HG03442 (cell line): ENCODE measurements around the gene KRT78.
A peak's percentile ranks its signal among the peaks of the same experiment; 100 is the strongest.
"Not testable (repeated sequence)": the region's sequence is repeated elsewhere in the genome, so short reads cannot be mapped to it uniquely, and the experiment has no call there.

Experiments used
- ATAC-seq: cut with Tn5 transposase; IDR thresholded peaks from one replicate; pipeline ENCODE4 v1.9.1; 2021; ENCODE audit warnings: mild to moderate bottlenecking, moderate library complexity; ENCODE audit not compliant: unreplicated experiment

Gene KRT78

DNA sequence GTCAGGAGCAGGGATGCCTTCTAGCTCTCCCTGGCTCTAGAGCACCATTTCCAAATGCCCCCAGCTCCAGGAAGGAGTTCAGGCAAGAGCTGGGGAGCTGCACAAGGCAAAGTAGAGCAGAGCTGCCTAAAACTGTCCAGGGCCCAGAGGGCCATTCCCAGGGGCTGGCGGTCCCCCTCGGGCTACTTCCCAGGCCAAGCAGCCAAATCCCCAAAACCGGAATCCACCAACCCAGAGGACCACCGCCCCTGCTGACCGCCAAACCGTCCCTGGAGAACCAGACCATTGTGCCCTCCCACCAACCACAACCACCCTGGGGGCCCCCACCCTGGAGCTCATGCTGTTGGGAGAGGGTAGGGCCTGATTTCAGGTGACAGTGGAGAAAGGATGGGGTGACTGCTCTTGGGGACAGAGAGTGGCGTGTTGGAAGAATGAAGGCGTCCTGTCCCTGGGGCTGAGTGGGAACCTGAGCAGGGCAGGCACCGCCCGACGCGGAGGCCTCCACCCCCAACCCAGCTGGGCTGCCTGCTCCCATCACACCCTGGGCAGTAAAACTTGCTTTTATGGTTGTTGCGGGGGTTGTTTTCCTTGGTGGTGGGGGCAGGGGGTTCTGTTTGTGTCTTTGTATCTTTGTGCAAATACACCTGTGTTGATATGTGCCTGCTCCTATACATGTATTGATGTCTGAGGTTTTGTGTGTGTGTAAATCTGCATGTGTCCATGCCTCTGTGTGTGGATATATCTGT lies 24.0 kb upstream of the KRT78 start:
- ATAC-seq, result no peak

DNA sequence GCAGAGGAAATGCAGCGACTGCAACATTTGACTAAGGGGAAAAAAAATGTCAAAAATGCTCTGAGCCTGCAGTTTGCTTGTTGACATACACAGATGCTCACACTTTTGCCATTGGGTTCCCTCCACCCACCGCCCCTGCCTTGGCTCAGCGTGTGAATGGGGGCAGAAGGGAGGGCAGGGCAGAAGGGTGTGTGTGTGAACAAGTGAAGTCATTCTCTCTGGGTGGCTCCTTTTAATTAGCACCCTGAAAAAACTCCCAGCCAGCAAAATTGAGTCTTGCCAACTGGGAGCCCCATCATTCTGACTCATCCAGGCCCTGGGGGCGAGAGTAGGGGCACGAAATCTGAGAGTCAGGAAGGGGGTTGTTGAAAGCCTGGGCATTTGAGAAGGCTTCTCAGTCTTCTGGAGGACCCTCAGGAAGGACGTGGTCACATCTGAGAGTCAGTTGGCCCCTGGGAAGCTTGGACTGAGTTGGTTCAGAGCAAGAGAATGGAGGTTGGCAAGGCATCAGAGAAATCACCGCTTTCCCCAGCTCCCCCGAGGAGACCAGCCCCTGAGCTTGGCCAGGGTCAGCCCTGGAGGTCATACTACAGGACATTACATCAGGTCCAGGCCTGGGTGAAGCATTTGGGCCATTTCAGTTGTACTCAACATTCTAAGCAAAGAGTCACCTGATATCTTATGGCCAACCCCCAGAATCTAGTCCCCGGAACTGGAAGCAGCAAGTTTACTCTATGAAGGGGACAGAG lies 22.7 kb upstream of the KRT78 start:
- ATAC-seq, result no peak

DNA sequence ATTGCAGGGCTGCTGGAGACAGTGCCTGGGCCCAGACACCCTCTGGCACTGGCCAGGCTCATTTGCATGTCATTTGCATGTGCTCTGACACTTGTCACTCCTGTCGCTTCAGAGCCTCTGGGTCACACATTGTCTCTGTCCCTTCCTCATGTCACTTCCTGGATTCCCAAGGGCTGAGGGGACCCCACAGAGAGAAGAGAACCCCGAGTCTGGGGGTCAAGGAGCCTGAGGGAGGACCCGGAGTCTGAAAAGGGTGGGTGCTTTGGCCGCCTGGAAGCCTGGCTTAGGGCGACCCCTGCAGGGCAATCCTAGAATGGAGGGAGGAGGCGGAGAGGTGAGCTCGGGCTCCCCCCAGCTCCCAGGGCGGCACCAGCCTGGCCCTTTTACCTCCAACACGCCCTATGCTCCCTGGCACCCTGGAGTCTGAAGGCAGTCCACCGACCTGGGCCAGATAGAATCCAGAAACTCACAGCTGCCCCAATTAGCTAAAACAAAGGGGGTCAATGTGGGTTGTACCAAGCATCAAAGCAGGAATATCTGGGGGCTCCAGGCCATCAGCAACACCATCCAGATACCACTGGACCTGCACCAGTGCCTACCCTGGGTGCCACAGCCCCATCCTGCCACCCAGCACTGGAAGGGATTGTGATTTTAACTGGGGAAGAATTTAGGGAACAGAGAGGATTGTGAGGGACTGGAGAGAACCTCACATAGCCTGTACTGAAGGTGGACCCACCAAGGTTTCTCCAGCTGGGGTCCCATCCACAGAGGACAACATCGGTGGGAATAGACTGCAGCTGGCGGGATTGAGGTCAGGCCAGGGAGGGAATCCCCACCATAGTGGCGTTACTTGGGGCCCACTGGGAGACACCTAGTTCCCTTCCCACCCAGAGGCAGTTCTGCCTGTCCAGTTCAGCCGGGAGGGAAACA lies 21.8 kb upstream of the KRT78 start:
- peak; percentile 49 for ATAC-seq

DNA sequence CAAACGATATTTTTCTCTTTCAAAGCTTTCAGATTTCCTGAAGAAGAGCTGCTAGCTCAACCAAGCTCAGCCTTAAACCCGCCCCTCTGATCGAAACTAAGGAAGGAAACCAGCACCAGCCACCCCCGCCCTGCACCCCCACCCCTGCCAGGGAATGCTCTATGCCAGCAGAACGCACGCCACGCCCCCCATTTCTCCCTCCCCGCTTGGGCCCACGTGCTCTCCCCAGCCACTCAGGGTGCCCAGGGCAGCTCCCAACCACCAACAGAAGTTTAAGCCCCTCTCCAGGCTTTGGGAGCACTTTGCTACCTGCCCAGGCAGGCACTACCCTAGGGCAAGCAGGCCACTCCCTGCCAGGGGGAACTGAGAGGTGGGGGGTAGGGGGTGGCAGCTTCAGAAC lies 18.8 kb upstream of the KRT78 start:
- ATAC-seq, result no peak

DNA sequence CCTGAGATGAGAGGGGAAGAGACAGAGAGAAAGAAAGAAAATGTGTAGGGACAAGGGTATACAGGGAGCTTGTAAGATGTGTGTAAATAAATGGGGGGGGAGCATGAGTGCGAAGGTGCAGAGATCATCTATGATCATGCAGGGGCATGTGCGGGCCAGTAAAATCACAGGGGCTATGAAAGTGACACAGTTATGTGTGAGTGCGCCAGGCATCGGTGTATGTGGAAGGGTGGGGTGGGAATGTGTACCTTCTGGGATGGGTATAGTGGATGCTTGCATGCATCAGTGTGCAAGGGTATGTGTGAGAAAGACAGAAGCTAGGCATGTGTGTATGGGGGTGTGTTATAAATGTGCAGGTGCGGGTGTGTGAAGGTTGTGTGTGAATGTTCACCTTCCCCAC lies 18.4 kb upstream of the KRT78 start:
- no peak for ATAC-seq

DNA sequence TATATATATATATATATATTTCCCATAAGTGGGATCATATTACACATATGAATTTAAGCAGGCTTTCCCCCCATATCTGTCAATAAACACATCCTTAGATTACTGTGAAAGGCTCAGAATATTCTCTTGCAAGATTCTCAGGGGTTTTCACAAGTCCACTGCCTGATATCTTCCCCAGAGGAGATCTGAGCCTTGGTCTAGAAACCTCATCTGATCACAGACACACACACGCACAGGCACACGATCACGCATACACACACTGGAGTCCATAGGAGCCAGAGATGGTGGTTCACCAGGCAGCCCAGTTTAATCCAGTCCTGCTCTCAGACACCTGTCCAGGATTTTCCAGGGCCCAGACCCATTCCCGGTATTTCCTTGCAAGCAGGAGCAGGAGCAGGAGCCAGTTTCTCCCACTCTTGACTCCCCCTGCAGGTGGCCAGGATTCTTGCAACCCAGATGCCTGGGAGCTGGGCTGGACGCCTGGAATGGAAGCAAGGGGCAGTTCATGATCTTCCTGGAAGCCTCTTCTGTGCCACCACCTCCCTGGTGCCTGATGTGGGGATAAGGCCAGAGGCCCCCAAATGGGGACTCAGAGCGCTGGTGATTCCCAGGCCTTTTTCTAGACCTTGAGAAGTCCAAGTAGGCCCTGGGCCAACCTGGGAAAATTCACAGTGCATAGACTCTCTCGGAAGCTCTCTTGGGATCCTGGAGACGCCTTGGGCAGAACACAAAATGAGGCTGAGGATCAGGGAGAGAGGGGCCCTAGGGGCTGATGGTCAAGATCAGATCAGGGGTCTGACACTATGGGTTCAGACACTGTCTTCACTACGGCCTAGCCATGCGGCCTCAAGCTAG lies 16.5 kb upstream of the KRT78 start:
- ATAC-seq, result no peak

DNA sequence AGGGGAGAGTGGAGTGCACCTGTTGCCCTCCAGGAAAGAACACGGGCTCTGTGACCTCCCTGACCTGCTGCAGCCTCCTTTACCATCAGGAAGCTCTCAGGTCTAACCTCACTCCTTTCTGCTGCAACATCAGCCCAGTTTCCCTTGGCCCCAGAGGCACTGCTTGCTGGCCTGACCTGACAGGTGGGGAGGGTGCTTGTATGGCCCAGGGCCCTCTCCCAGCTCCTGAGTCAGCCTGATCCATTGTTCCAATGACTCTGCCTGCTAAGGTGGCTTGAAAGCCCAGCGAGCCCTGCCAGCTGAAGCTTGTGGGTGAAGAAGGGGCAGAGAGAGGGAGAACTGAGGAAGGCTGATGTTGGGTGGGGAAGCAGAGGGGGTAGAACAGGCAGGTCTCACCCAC lies 13.2 kb upstream of the KRT78 start:
- no peak for ATAC-seq

DNA sequence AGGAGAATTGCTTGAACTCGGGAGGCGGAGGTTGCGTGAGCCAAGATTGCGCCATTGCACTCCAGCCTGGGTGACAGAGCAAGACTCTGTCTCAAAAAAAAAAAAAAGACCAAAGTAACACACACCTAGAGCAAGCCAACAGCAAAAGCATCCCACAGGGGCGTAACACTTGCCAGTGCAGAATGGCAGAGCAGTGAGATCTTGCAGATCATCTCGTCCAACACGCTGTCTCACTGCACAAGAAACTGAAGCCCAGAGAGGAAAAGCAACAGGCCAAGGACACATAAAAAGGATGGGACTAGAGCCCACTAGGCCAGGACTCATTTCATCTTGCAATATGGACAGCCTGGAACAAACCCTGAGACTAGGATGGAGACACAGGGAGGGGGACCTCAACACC lies 12.7 kb upstream of the KRT78 start:
- no peak for ATAC-seq

DNA sequence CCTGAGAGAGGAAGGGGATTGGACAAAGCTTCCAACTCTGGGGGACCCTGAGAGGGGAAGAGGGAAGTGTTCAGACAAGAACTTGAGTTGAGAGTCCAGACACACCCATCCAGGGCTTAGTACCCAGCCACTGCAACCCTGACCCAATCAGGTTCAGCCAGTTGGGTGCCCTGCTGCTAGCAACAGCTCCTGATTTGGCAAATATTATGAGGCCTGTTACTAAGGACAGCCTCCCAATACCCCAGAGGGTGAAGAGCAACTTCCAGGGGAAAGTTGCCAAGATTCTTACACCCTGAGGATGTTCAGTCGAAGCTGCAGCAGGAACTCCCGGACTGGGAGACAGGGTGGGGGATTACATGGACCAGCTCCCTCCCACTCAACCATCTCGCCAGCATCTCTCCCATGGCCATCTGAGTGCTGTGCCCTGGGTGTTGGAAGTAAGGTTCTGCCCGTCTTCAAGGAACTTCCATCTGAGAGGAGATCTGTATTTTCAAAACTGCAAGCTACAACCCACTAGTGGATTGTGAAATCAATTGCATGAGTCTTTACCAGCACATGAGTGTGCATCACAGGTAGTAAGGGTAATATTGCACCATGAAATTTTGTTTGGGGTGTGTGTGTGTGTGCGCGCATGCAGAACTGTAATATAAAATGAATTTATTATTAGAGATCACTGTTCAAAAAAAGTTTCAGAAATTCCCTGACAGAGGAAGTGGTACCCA lies 11.5 kb upstream of the KRT78 start:
- no peak for ATAC-seq

DNA sequence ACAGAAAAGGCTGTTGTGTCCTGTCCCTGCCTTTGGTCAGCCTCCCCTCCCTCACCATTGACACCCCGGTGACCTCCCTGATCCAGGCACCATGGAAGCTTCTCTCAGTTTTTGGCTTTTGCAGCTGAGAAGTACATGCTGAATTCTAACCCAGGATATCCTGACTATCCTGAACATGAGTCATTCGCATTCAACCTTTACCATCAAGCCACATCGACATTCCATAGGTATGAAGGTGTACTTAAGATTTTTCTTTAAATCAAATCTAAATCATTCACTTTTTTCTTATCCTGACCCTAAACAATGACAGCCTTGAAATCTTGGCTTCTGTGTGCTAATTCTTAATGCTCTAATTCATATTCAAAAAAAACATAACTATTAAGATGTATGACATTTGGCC lies 8.7 kb upstream of the KRT78 start:
- ATAC-seq, result no peak

DNA sequence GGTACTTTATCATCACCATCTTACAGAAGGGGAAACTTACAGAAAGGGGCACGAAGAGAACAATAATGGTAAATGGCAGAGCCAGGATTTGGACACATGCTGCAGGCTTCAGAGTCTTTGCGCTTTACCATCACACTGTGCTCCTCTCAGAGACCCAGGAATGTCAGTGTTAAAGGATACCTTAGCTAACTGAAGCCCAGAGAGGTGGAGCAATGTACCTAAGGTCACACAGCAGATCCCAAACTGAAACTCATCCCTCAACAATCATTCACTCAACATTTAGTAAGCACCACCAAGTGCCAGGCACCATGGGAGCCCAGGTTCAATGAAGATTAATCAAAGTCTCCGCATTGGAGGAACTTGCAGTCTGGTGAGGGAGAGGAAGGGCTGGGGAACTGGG lies 8.0 kb upstream of the KRT78 start:
- no peak for ATAC-seq

DNA sequence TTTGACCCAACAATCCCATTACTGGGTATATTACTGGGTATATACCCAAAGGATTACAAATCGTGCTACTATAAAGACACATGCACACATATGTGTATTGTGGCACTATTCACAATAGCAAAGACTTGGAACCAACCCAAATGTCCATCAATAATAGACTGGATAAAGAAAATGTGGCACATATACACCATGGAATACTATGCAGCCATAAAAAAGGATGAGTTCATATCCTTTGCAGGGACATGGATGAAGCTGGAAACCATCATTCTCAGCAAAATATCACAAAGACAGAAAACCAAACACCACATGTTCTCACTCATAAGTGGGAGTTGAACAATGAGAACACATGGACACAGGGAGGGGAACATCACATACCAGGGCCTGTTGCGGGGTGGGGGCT lies 7.3 kb upstream of the KRT78 start:
- ATAC-seq, result not testable (repeated sequence)

DNA sequence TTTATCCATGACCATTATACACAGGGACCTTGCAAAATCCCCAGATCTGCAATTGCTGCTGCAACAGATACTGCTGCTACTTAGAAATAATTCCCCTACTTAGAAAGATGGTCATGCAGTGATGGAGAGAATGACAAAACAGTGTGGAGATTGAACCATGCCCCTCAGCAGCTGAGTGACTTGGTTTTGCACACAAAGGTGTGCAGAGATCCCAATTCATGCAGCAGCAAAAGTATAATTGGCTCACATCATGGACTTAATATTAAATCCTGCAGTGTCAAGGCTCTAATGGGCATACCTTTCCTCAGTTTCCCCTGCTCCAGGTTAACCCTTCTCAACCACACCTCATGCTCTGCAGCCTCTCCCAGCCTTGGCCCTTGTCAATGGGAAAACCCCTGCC lies 3.0 kb upstream of the KRT78 start:
- ATAC-seq, result no peak

DNA sequence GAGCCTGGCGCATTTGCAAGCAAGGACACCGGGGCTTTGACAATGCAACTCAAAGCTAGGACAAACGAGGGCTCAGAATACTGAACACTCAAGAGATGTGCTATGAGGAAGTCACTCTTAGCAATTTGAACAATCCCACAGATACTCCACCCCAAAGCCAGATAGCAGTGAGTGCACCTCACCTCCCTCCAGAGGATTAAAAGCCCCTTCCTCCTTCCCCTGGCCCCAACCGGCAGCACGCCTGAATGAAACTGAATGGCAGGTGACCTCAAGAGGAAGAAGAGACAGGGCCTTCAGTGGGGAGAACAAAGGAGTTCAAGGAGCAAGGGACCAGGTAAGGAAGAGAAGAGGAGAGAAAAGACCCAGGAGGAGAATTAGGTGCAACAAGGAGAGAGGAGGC lies 1.9 kb upstream of the KRT78 start:
- no peak for ATAC-seq

DNA sequence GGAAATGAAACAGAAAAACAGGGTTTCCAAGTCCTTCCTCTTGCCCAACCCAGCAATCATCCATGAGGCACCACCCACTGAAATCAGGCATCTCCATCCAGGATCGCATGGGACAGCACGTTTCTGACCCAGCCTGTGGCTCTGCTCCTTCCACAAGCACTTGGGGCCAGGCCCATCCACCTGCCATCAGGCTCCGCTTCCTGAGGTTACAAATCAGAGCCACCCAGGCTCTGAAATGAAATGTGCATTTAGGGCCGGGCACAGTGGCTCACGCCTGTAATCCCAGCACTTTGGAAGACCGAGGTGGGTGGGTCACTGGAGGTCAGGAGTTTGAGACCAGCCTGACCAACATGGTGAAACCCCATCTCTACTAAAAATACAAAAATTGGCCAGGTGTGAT lies 717 bp upstream of the KRT78 start:
- no peak for ATAC-seq

DNA sequence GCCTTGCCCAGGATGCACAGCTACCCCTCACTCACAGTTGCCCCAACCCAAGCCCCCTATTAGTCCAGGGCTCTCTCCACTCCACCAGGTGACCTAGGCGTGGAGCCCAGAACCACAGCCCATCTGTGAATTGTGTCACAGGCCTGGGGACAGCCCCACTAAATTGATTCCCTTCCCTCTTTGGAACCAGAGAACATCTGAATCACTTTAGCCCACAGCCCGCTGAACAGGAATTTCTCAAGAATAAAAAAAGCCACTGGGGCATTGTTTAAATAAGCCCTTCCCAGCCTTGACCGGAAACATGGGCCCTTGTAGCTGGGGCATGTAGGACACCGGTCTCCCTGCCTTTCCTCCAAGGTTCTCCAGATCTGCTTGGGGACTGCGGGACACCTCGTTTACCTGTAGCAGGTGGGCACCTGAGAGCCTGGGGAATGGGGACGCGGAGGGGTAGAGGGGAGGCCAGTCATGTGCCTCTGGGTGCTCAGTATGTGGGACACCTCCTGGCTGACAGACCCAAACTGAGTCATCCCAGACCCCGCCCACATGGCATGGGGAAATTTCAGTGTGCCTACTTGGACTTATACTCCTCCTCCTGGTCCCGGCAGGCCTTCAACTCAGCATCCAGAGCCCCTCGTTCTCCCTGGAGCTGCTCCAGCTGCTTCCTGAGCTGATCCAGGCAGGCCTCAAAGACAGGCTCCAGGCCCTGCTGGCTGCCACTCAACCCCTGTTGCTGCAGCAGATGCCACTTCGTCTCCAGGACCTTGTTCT lies 1.3 kb downstream of the KRT78 start:
- ATAC-seq, result no peak

DNA sequence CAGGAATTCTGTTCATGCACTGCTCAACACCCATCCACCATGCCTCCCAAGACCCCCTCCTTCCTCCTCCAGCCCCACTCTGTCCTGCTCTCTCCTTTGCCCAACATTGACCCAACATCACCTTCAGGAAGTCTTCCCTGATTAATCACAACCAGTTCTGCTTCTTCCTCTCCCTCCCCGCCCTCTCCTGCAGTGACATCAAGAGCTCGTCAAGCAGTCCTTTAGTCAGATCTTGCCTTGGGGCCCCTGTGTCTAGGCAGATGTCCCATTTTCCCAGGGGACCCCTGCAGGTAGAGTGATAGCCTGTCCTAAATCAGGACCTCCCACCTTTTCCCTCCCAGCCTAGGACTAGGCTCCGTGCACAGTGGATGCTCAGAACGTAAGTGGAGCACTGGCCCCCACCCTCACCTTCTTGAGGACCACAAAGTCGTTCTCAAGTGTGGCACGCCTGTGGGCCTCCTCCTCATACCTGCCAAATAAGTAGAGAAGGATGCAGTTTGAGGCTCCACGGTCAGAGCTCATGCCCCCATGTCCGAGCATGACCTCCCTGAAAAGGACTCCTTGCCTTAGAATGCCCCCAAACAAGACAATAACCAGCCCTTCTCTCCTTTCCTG lies 2.3 kb downstream of the KRT78 start:
- ATAC-seq, result no peak

DNA sequence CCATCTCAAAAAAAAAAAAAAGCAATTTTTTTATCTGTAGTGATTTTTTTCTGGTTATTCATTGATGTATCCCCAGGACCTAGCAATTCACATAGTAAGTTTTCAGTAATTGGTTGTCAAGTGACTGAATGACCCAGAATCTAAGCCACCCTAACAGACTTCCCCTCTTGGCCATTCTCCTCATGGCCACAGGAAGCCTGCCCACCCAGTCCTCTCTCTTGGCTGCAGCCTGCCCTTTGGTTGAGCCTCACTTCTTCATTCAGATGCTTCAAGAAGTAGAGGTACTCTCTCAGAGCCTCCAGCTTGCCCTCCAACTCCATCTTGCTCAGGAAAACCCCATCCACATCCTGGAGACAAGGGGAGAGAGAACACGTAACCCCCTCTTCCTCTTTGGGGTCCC lies 2.8 kb downstream of the KRT78 start:
- no peak for ATAC-seq

DNA sequence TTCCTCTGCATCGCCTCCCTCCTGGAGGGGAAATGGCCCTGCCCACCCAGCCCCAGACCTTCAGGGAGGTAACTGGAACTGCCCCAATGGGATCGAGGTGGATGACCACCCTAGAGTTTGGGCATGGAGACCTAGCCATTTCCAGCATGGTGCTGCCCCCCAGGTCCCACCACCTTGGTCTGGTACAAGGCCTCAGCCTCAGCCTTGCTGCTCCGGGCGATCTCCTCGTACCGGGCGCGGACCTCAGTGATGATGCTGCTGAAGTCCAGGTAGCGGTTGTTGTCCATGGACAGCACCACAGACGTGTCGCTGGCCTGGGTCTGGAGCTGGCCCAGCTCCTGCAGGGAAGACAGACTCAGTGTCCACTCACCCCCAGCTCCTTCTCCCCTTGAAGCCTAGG lies 4.4 kb downstream of the KRT78 start:
- ATAC-seq, result no peak
